ENCODE data around the gene PCDH9.
A peak's percentile ranks its signal among the peaks of the same experiment; 100 is the strongest.
"Not testable (repeated sequence)": the region's sequence is repeated elsewhere in the genome, so short reads cannot be mapped to it uniquely, and the experiment has no call there.

PCDH9 gene

GRCh38 chr13:66914155-66914554, 316.0 kb downstream of the PCDH9 start:
- no peak for DNase-seq (ENCODE audit: low spot score)

GRCh38 chr13:66911411-66911939, 318.7 kb downstream of the PCDH9 start:
- no peak for DNase-seq (ENCODE audit: low spot score)

GRCh38 chr13:66899955-66900354, 330.2 kb downstream of the PCDH9 start:
- no peak for DNase-seq (ENCODE audit: low spot score)

- no peak for DNase-seq (ENCODE audit: low spot score)
Observed at GRCh38 chr13:66896933-66897332, 333.2 kb downstream of the PCDH9 start.

- DNase-seq (ENCODE audit: low spot score) = no peak
Observed at GRCh38 chr13:66895780-66896179, 334.4 kb downstream of the PCDH9 start.

- DNase-seq (ENCODE audit: low spot score) = no peak
Observed at GRCh38 chr13:66895320-66895719, 334.8 kb downstream of the PCDH9 start.

- no peak for DNase-seq (ENCODE audit: low spot score)
Observed at GRCh38 chr13:66888698-66889097, 341.4 kb downstream of the PCDH9 start.

- peak; percentile 87 for DNase-seq (ENCODE audit: low spot score)
Observed at GRCh38 chr13:66887088-66887487, 343.0 kb downstream of the PCDH9 start.

- peak; percentile 97 for DNase-seq (ENCODE audit: low spot score)
Observed at GRCh38 chr13:66886264-66886663, 343.9 kb downstream of the PCDH9 start.

- DNase-seq (ENCODE audit: low spot score) = not testable (repeated sequence)
Observed at GRCh38 chr13:66881170-66881569, 349.0 kb downstream of the PCDH9 start.

- peak; percentile 94 for DNase-seq (ENCODE audit: low spot score)
Observed at GRCh38 chr13:66879988-66880387, 350.1 kb downstream of the PCDH9 start.

- no peak for DNase-seq (ENCODE audit: low spot score)
Observed at GRCh38 chr13:66875264-66875663, 354.9 kb downstream of the PCDH9 start.

- DNase-seq (ENCODE audit: low spot score) = no peak
Observed at GRCh38 chr13:66864627-66865026, 365.5 kb downstream of the PCDH9 start.

- DNase-seq (ENCODE audit: low spot score) = peak; percentile 51
Observed at GRCh38 chr13:66860878-66861417, 369.2 kb downstream of the PCDH9 start.

- peak; percentile 57 for DNase-seq (ENCODE audit: low spot score)
Observed at GRCh38 chr13:66859934-66860877, 369.9 kb downstream of the PCDH9 start.

GRCh38 chr13:66859078-66859477, 371.1 kb downstream of the PCDH9 start:
- DNase-seq (ENCODE audit: low spot score) = no peak

GRCh38 chr13:66858163-66858562, 372.0 kb downstream of the PCDH9 start:
- DNase-seq (ENCODE audit: low spot score) = no peak

- no peak for DNase-seq (ENCODE audit: low spot score)
Observed at GRCh38 chr13:66855131-66855530, 375.0 kb downstream of the PCDH9 start.

- DNase-seq (ENCODE audit: low spot score) = no peak
Observed at GRCh38 chr13:66853564-66853963, 376.6 kb downstream of the PCDH9 start.

GRCh38 chr13:66849706-66850105, 380.4 kb downstream of the PCDH9 start:
- DNase-seq (ENCODE audit: low spot score) = no peak

GRCh38 chr13:66847541-66847940, 382.6 kb downstream of the PCDH9 start:
- no peak for DNase-seq (ENCODE audit: low spot score)

- DNase-seq (ENCODE audit: low spot score) = no peak
Observed at GRCh38 chr13:66845393-66845792, 384.7 kb downstream of the PCDH9 start.

- DNase-seq (ENCODE audit: low spot score) = no peak
Observed at GRCh38 chr13:66844933-66845332, 385.2 kb downstream of the PCDH9 start.

All from pons (tissue), 1 donor.